H1 (cell line): ENCODE results near the gene GALNT4. TPM values are rescaled to one million over a fixed set of nuclear protein-coding genes. Genes with fewer than 3 reads are reported as not detected.

Experiments
- CTCF ChIA-PET: fragments of 300-600 bp; sonication (Branson Sonifier 250); formaldehyde crosslinking; loops from one replicate; lab custom pipeline; 2021; ENCODE audit not compliant: partially characterized antibody; lab: Charles Lee
- POLR2A ChIA-PET: fragments of 300-600 bp; sonication (Branson Sonifier 250); formaldehyde crosslinking; loops from one replicate; lab custom pipeline; 2021; ENCODE audit warnings: inconsistent platforms; ENCODE audit not compliant: partially characterized antibody; lab: Charles Lee
- DNase-seq, 2 experiments: peaks; one replicate each; pipeline versions ENCODE4 v3.0.0 to v3.0.0-alpha.2; 2010 to 2022; ENCODE audit warnings: low spot score in 2 of 2, low read depth in 1 of 2, mixed read lengths in 1 of 2
- FAIRE-seq: peaks from 2 replicates; lab custom pipeline; 2011; peaks lifted over from hg19 to GRCh38; lab: Jason Lieb, UNC
- H2AFZ ChIP-seq: 2 replicates; pipeline ENCODE4 v1.8.1; 2012; ENCODE audit warnings: low read length, inconsistent platforms
- H2AK5ac ChIP-seq: 2 replicates; pipeline ENCODE4 v1.6.1; 2013; ENCODE audit warnings: low read depth, low read length
- H2BK120ac ChIP-seq: replicated peaks from 2 replicates; pipeline ENCODE3; 2013; ENCODE audit warnings: low read depth, low read length, inconsistent platforms
- H2BK12ac ChIP-seq: 2 replicates; pipeline ENCODE4 v1.6.1; 2013; ENCODE audit warnings: low read depth, low read length
- H2BK15ac ChIP-seq: 2 replicates; pipeline ENCODE4 v1.6.1; 2013; ENCODE audit warnings: low read length
- H2BK20ac ChIP-seq: 2 replicates; pipeline ENCODE4 v1.6.1; 2013; ENCODE audit warnings: low read length
- H2BK5ac ChIP-seq: 2 replicates; pipeline ENCODE4 v1.6.1; 2013; ENCODE audit warnings: low read depth, low read length
- H3K14ac ChIP-seq: 2 replicates; pipeline ENCODE4 v1.6.1; 2013; ENCODE audit warnings: inconsistent platforms; ENCODE audit not compliant: insufficient read length
- H3K18ac ChIP-seq: 2 replicates; pipeline ENCODE4 v1.6.1; 2013; ENCODE audit warnings: low read length; ENCODE audit errors: extremely low read depth
- H3K23ac ChIP-seq: 2 replicates; pipeline ENCODE4 v1.6.1; 2013; ENCODE audit warnings: inconsistent platforms; ENCODE audit not compliant: insufficient read length
- H3K23me2 ChIP-seq: 2 replicates; pipeline ENCODE4 v1.6.1; 2013; ENCODE audit warnings: low read depth, low read length
- H3K27ac ChIP-seq: 2 replicates; pipeline ENCODE4 v1.6.1; 2011; ENCODE audit warnings: low read depth, low read length, inconsistent platforms
- H3K27me3 ChIP-seq, 4 experiments: replicated peaks in 1 of 4; 1 replicate in 1 of 4; 2 replicates in 3 of 4; pipeline versions ENCODE4 v1.6.1 to v1.8.1; 2011 to 2013; ENCODE audit warnings: low read length in 3 of 4, mild to moderate bottlenecking in 3 of 4, inconsistent platforms in 2 of 4, mixed read lengths in 2 of 4, moderate library complexity in 1 of 4; ENCODE audit not compliant: control insufficient read depth in 3 of 4, insufficient read depth in 3 of 4; ENCODE audit errors: extremely low read depth in 1 of 4
- H3K36me3 ChIP-seq, 4 experiments: 2 replicates each; pipeline versions ENCODE4 v1.6.1 to v1.8.1; 2011 to 2013; ENCODE audit warnings: mild to moderate bottlenecking in 4 of 4, low read length in 3 of 4, moderate library complexity in 2 of 4, control low read depth in 1 of 4, inconsistent platforms in 1 of 4; ENCODE audit not compliant: insufficient read depth in 4 of 4, control insufficient read depth in 2 of 4
- H3K4ac ChIP-seq: replicated peaks from 2 replicates; pipeline ENCODE3; 2013; ENCODE audit warnings: low read length, low read depth, mixed read lengths, inconsistent platforms; ENCODE audit not compliant: insufficient read length
- H3K4me1 ChIP-seq, 4 experiments: replicated peaks in 1 of 4; 1 replicate in 1 of 4; 2 replicates in 3 of 4; pipeline versions ENCODE4 v1.6.1 to v1.8.1; 2011 to 2013; ENCODE audit warnings: low read length in 3 of 4, inconsistent platforms in 2 of 4, mixed read lengths in 1 of 4; ENCODE audit not compliant: insufficient read depth in 4 of 4, control insufficient read depth in 3 of 4
- H3K4me2 ChIP-seq, 2 experiments: 2 replicates each; pipeline versions ENCODE4 v1.6.1 to v1.8.1; 2011 to 2013; ENCODE audit warnings: low read depth in 2 of 2, low read length in 2 of 2, control low read depth in 1 of 2, inconsistent platforms in 1 of 2, mild to moderate bottlenecking in 1 of 2; ENCODE audit not compliant: insufficient read depth in 1 of 2
- H3K4me3 ChIP-seq, 4 experiments: fragments of 200-600, 300-600 bp in 1 of 4; sonication (generic), shearing (Covaris generic), sonication (Bioruptor Twin) in 1 of 4; 2 replicates each; pipeline versions ENCODE4 v1.5.1 to v1.8.1; 2011 to 2016; ENCODE audit warnings: low read length in 4 of 4, low read depth in 3 of 4, control low read depth in 2 of 4, inconsistent platforms in 2 of 4, mild to moderate bottlenecking in 2 of 4, mixed read lengths in 1 of 4, moderate library complexity in 1 of 4; ENCODE audit not compliant: insufficient read depth in 2 of 4; ENCODE audit errors: extremely low read depth in 1 of 4
- H3K56ac ChIP-seq: replicated peaks from 2 replicates; pipeline ENCODE3; 2013; ENCODE audit warnings: low read depth, mild to moderate bottlenecking, mixed read lengths, low read length, inconsistent platforms; ENCODE audit not compliant: insufficient read length
- H3K79me1 ChIP-seq: 2 replicates; pipeline ENCODE4 v1.6.1; 2013; ENCODE audit warnings: low read depth, low read length, control low read depth
- H3K79me2 ChIP-seq, 2 experiments: 2 replicates each; pipeline versions ENCODE4 v1.6.1 to v1.8.1; 2012 to 2013; ENCODE audit warnings: low read length in 2 of 2, mild to moderate bottlenecking in 2 of 2, inconsistent platforms in 1 of 2; ENCODE audit not compliant: insufficient read depth in 2 of 2, control insufficient read depth in 1 of 2
- H3K9ac ChIP-seq, 4 experiments: replicated peaks in 1 of 4; 1 replicate in 1 of 4; 2 replicates in 3 of 4; pipeline versions ENCODE4 v1.6.1 to v1.8.1; 2011 to 2013; ENCODE audit warnings: low read depth in 3 of 4, low read length in 3 of 4, control low read depth in 2 of 4, mild to moderate bottlenecking in 2 of 4, moderate library complexity in 2 of 4, inconsistent platforms in 1 of 4; ENCODE audit errors: extremely low read depth in 1 of 4
- H3K9me3 ChIP-seq, 2 experiments: 2 replicates each; pipeline versions ENCODE4 v1.6.1 to v1.8.1; 2012 to 2013; ENCODE audit warnings: mild to moderate bottlenecking in 2 of 2, moderate library complexity in 2 of 2, control low read depth in 1 of 2, inconsistent platforms in 1 of 2, low read depth in 1 of 2, low read length in 1 of 2, mixed read lengths in 1 of 2; ENCODE audit not compliant: insufficient read depth in 2 of 2
- H4K20me1 ChIP-seq, 2 experiments: replicated peaks in 1 of 2; 2 replicates each; pipeline versions ENCODE3 to v1.8.1; 2011 to 2013; ENCODE audit warnings: inconsistent platforms in 2 of 2, low read length in 2 of 2, mild to moderate bottlenecking in 1 of 2; ENCODE audit not compliant: insufficient read depth in 2 of 2, control insufficient read depth in 1 of 2
- H4K5ac ChIP-seq: 2 replicates; pipeline ENCODE4 v1.6.1; 2013; ENCODE audit warnings: low read length, low read depth, mixed read lengths, inconsistent platforms; ENCODE audit not compliant: insufficient read length
- H4K8ac ChIP-seq: 2 replicates; pipeline ENCODE4 v1.8.0; 2013; ENCODE audit warnings: mild to moderate bottlenecking, moderate library complexity, low read length, inconsistent platforms; ENCODE audit not compliant: insufficient read depth; ENCODE audit errors: extremely low read depth
- H4K91ac ChIP-seq: replicated peaks from 2 replicates; pipeline ENCODE3; 2013; ENCODE audit warnings: low read length, mixed read lengths, inconsistent platforms; ENCODE audit not compliant: insufficient read length
- BRCA1 ChIP-seq: IDR thresholded peaks from 2 replicates; pipeline ENCODE4 v1.6.1; 2012; ENCODE audit warnings: low read depth, low read length, improper control_type of control experiment
- CEBPB ChIP-seq: IDR thresholded peaks from 2 replicates; pipeline ENCODE4 v1.6.1; 2012; ENCODE audit warnings: low read depth, low read length
- CREB1 ChIP-seq: IDR thresholded peaks from 2 replicates; pipeline ENCODE4 v1.6.1; 2012; ENCODE audit warnings: inconsistent platforms
- RBBP5 ChIP-seq: IDR thresholded peaks from 2 replicates; pipeline ENCODE4 v1.7.1; 2012; ENCODE audit warnings: low read depth, mild to moderate bottlenecking, inconsistent platforms, low read length, moderate library complexity, borderline replicate concordance
- polyA plus RNA-seq, 7 experiments: library from polyadenylated mRNA; depleted of rRNA in 3 of 7; stranded (reverse) in 5 of 7; unstranded in 2 of 7; fragments of >200 nt in 5 of 7; fragments of 200-250 nt in 2 of 7; gene quantifications; 1 replicate in 5 of 7; 2 replicates in 1 of 7; 4 replicates in 1 of 7; pipeline versions ENCODE4 v1.2.1 to v1.2.3, GENCODE V29; 2011 to 2013; ENCODE audit warnings: missing spikeins in 2 of 7, mixed read lengths in 2 of 7
- total RNA-seq: library from RNA; stranded (reverse); fragmentation: NEBNext Ultra II Directional; extraction: Animal tissue kit (Norgen Biotek cat#: 25700); gene quantifications from 2 replicates; pipeline ENCODE4 v1.2.1, GENCODE V29; 2021

The GALNT4 gene
- total and polyA plus RNA-seq, 2 of the 8 experiments (the other 6 are each of a cell fraction or from before 2014, with no cell fraction given): 0.45 to 3.3 TPM

DNA sequence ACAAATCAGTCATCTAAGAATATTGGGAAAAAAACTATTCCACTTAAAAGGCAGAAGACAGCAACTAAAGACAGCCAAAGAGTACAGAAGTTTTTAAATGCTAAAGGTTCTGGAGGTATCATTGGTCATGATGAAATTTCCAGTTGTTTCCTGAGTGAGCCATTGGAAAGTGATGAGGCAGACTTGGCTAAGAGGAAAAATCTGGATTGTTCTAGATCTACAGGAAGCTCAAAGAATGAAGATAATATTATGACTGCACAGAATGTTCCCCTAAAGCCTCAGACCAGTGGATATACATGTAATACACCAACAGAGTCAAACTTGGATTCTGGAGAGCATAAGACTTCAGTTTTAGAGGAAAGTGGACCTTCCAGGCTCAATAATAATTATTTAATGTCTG, 22.8 kb downstream of the GALNT4 start:
- no peak overlapping the region for H2BK120ac ChIP-seq
- H2AK5ac ChIP-seq: no peak overlapping the region
- no peaks in the 10 kb centered on the region for H3K36me3 ChIP-seq
- no peak overlapping the region for H2BK12ac ChIP-seq
- H3K79me1 ChIP-seq: no peaks in the 10 kb centered on the region
- CTCF ChIA-PET: interaction anchor here (0.6 kb wide), 1 partner anchor 89 kb away, joined by 4 read pairs; no protein-coding TSS in a partner anchor
- H2BK20ac ChIP-seq: no peak overlapping the region
- no peak overlapping the region for H3K56ac ChIP-seq
- no peak overlapping the region for H4K8ac ChIP-seq
- H3K27me3 ChIP-seq: no peaks in the 10 kb centered on the region
- H3K9ac ChIP-seq: no peak overlapping the region
- DNase-seq (no peak), FAIRE-seq (no peak)
- POLR2A ChIA-PET: no interaction called here
- no peak overlapping the region for H4K91ac ChIP-seq
- no peak overlapping the region for H2BK5ac ChIP-seq
- H2BK15ac ChIP-seq: no peak overlapping the region
- no peak overlapping the region for H3K23ac ChIP-seq
- H3K4me2 ChIP-seq: no peak overlapping the region
- peaks cover 0 to 4% of the 10 kb centered on the region in 2 experiments; a peak in 2 of 4 replicates for H3K9me3 ChIP-seq
- no peak overlapping the region for H4K5ac ChIP-seq
- H2AFZ ChIP-seq: no peak overlapping the region
- H3K79me2 ChIP-seq: no peaks in the 10 kb centered on the region
- H4K20me1 ChIP-seq: peaks cover 0 to 1% of the 10 kb centered on the region in 2 experiments
- H3K27ac ChIP-seq: no peak overlapping the region
- H3K4me3 ChIP-seq: no peak overlapping the region
- no peaks in the 10 kb centered on the region for H3K23me2 ChIP-seq
- no peak for TF ChIP-seq RBBP5
- no peak for TF ChIP-seq BRCA1
- TF ChIP-seq CREB1: no peak
- no peak for TF ChIP-seq CEBPB
- TF ChIP-seq, all 59 proteins: peak for 0
- no peak overlapping the region for H3K4ac ChIP-seq
- H3K14ac ChIP-seq: no peak overlapping the region
- 0 out of 7 replicates have a peak, but pooled peaks cover 0 to 3% (median 0%) of the 10 kb centered on the region in 4 experiments for H3K4me1 ChIP-seq
- H3K18ac ChIP-seq: no peak overlapping the region
